22Rv1 (cell line): ENCODE data around the gene RPL19.

ENCODE experiments used
- H3K27ac ChIP-seq: fragments of 450-650 bp; 2 replicates; pipeline ENCODE4 v1.5.1; 2017
- CTCF ChIP-seq: fragments of 450-650 bp; IDR thresholded peaks from 2 replicates; pipeline ENCODE4 v1.5.1; 2017; ENCODE audit warnings: mild to moderate bottlenecking
- ZFX ChIP-seq: fragments of 450-650 bp; IDR thresholded peaks from 2 replicates; pipeline ENCODE4 v1.6.1; 2017; ENCODE audit warnings: antibody characterized with exemption, borderline replicate concordance

The RPL19 gene

DNA sequence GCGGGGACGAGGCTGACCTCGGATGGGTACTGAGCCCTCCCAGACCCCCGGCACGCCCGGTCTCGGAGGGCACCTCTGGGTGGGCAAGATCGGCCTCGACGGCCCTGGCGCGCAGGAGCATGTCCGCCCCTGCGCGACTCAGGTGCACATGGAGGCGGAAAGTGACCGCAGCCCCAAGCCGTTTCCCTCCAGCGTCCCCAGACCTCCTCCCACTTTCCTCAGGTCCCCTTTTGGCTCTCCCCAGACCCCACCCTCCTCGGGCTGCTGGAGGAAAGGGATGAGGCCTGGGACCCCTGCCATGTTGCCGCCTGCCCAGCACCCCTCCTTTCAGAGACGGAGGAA is 10.0 kb downstream of the RPL19 start:
- no peak for TF ChIP-seq ZFX
- TF ChIP-seq CTCF: no peak
- no peak overlapping the region for H3K27ac ChIP-seq

DNA sequence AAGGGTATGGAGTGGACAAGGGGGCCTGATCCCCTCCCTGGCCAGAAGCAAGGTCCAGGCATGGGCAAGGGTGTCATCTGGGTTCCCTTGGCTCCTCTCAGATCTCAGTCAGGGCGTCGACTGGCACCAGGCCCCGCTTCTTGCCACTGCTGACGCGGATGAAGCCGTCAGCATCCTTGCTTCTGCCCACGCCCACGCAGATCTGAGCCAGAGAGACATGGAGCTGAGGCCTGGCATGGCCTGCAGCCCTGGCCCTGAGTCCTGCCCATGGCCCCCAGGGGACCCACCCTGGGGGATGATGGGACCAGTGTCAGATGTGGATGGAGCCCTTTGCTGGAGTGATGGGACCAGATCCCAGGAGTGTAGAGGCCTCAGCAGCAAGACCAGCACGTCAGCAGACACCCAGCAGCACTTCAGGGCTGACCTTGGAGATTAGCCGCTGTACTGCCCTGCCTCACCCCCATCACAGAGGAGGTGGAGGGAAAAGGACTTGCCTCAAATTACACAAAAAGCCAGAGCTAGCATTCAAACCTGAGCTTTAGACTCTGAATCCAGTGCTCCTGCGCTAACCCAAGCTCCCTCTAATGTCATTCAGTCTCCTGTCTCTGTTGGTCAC is 12.2 kb downstream of the RPL19 start:
- TF ChIP-seq ZFX: no peak
- TF ChIP-seq CTCF: no peak

DNA sequence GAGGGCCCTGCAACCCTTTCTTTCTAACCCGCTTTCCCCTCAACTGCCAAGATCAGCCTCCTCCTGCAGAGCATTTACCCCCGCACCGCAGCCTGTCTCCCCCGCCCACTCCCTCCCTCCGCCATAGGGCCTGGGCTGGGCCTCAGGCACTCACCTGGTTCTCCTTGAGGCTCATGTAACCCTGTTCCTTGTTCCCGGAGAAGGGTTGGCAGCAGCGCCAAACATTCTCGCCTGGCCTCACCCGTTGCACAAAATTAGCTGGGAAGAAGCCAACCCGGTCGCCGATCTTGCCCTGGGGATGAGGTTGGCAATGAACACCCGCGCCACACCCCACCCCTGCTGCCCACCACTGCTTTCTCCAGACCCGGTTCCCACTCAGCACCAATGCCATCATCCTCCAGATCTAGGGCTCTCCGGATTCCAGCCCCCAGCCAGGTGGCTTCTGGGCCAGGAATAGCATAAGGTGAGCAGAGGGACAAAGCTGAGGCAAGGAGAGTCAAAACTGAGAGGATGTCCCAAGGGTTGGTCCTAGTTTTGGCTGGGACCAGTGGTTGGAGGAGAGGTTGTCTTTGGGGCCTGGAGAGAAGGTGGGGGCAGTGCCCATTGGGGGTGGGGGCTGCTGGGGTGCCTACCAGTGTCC is 12.9 kb downstream of the RPL19 start:
- TF ChIP-seq ZFX (no peak), CTCF (no peak)
- H3K27ac ChIP-seq: no peak overlapping the region

More for the DNA sequence above, 12.2 kb downstream of the RPL19 start:
- no peak overlapping the region for H3K27ac ChIP-seq

GRCh38 chr17:39213852-39214251 is 13.8 kb downstream of the RPL19 start:
- TF ChIP-seq ZFX: no peak
- TF ChIP-seq CTCF: no peak
- no peak overlapping the region for H3K27ac ChIP-seq

DNA sequence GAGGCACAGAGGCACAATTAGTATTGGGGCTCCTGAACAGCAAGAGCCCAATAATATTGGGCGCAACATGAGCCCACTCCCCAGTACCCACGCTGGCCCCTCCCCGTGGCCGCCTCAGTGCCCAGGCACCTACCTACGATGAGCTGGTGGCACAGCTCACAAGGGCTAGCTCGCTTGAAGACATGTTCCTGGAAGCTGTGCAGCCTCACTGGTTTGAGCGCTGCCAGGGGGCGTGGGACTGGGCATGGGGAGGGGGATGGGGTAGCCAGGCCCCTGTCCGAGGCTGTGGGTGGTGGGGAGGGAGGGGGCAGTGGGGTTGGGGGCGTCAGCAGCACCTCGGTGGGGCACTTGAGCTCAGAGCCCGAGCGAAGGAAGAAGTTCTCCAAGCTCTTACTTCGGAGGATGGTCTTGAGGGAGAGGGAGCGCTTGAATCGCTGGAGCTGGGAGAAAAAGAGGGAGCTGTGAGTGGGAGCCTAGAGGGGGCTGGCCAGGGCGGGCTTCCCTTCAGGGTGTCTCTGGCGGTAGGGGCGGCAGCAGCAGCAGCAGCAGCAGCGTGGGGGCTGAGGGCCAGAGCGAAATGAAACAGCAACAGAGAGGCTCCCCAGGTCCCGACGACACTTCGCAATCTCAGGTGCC is 17.8 kb downstream of the RPL19 start:
- no peak overlapping the region for H3K27ac ChIP-seq
- no peak for TF ChIP-seq ZFX
- TF ChIP-seq CTCF: no peak

GRCh38 chr17:39218906-39219305 is 18.8 kb downstream of the RPL19 start:
- TF ChIP-seq CTCF: no peak
- TF ChIP-seq ZFX: no peak
- no peak overlapping the region for H3K27ac ChIP-seq

GRCh38 chr17:39219647-39220154 is 19.6 kb downstream of the RPL19 start:
- no peak overlapping the region for H3K27ac ChIP-seq
- TF ChIP-seq ZFX (no peak), CTCF (no peak)
